GM18520 (cell line): Measurements from ENCODE around the gene IFNA6.

ENCODE experiments used
- ATAC-seq: cut with Tn5 transposase; IDR thresholded peaks from one replicate; pipeline ENCODE4 v1.9.1; 2021; ENCODE audit not compliant: unreplicated experiment

The IFNA6 gene

GRCh38 chr9:21331676-21332402 lies 18.8 kb downstream of the IFNA6 start:
- ATAC-seq, result no peak

- ATAC-seq, result peak; percentile 76
These were observed 24.1 kb downstream of the IFNA6 start for GRCh38 chr9:21326526-21327139.

- no peak for ATAC-seq
These were observed 26.6 kb downstream of the IFNA6 start for GRCh38 chr9:21324047-21324446.

GRCh38 chr9:21322911-21323461 lies 27.7 kb downstream of the IFNA6 start:
- ATAC-seq, result no peak

GRCh38 chr9:21320465-21320864 lies 30.2 kb downstream of the IFNA6 start:
- no peak for ATAC-seq

- no peak for ATAC-seq
These were observed 32.4 kb downstream of the IFNA6 start for GRCh38 chr9:21317956-21318923.

- no peak for ATAC-seq
These were observed 33.8 kb downstream of the IFNA6 start for GRCh38 chr9:21316860-21317259.

- ATAC-seq, result no peak
These were observed 34.5 kb downstream of the IFNA6 start for GRCh38 chr9:21316032-21316842.

- ATAC-seq, result no peak
These were observed 36.5 kb downstream of the IFNA6 start for GRCh38 chr9:21314152-21314551.

- no peak for ATAC-seq
These were observed 38.8 kb downstream of the IFNA6 start for GRCh38 chr9:21311889-21312288.

GRCh38 chr9:21305213-21305612 lies 45.5 kb downstream of the IFNA6 start, which contains the start of gene IFNA5:
TSS of gene IFNA5 (minus strand) at chr9:21305313. CDS start at chr9:21305256, 57 bp downstream.
- ATAC-seq, result no peak
